OCI-LY3 (cell line): Measurements from ENCODE around the gene SULT1A1.

Experiments
- H2AFZ ChIP-seq: fragments of 200-600, 300-600 bp; shearing (Covaris generic); 2 replicates; pipeline ENCODE4 v1.6.0; 2014; ENCODE audit warnings: antibody characterized with exemption, low read depth, low read length
- H3K27ac ChIP-seq: fragments of 200-600, 300-600 bp; sonication (generic); 2 replicates; pipeline ENCODE4 v1.5.1; 2014; ENCODE audit warnings: mild to moderate bottlenecking, low read length, moderate library complexity, mixed read lengths
- H3K27me3 ChIP-seq: fragments of 200-600, 300-600 bp; sonication (generic); 2 replicates; pipeline ENCODE4 v1.6.1; 2014; ENCODE audit warnings: low read depth, low read length, mixed read lengths
- H3K36me3 ChIP-seq: fragments of 200-600, 300-600 bp; sonication (generic); replicated peaks from 2 replicates; pipeline ENCODE3; 2014; ENCODE audit warnings: low read depth, low read length, mixed read lengths
- H3K4me1 ChIP-seq: fragments of 300-600, 200-600 bp; sonication (generic); 2 replicates; pipeline ENCODE4 v1.6.1; 2014; ENCODE audit warnings: low read length, mixed read lengths
- H3K4me2 ChIP-seq: fragments of 200-600, 300-600 bp; sonication (generic); 2 replicates; pipeline ENCODE4 v1.6.1; 2014; ENCODE audit warnings: low read length, mixed read lengths
- H3K4me3 ChIP-seq: fragments of 300-600, 200-600 bp; sonication (generic); 2 replicates; pipeline ENCODE4 v1.5.1; 2014; ENCODE audit warnings: antibody characterized with exemption, mild to moderate bottlenecking, low read length, moderate library complexity
- H3K79me2 ChIP-seq: fragments of 300-600, 200-600 bp; shearing (Covaris generic); 2 replicates; pipeline ENCODE4 v1.6.1; 2014; ENCODE audit warnings: mild to moderate bottlenecking, low read length, mixed read lengths
- H3K9ac ChIP-seq: fragments of 300-600, 200-600 bp; shearing (Covaris generic); 2 replicates; pipeline ENCODE4 v1.6.0; 2014; ENCODE audit warnings: mild to moderate bottlenecking, low read length, moderate library complexity
- H3K9me3 ChIP-seq: fragments of 200-600, 300-600 bp; shearing (Covaris generic); 2 replicates; pipeline ENCODE4 v1.6.1; 2014; ENCODE audit warnings: low read length, mixed read lengths; ENCODE audit not compliant: insufficient read depth
- H4K20me1 ChIP-seq: fragments of 200-600, 300-600 bp; sonication (generic); 2 replicates; pipeline ENCODE4 v1.6.1; 2016; ENCODE audit warnings: low read length, mixed read lengths; ENCODE audit not compliant: insufficient read depth
- CTCF ChIP-seq: fragments of 200-600, 300-600 bp; sonication (generic); IDR thresholded peaks from 2 replicates; pipeline ENCODE4 v1.5.1; 2014; ENCODE audit warnings: antibody characterized with exemption, low read length, low read depth
- EZH2phosphoT487 ChIP-seq: fragments of 200-600 bp; shearing (Covaris generic); IDR thresholded peaks from 2 replicates; pipeline ENCODE4 v1.6.1; 2018; ENCODE audit warnings: antibody characterized with exemption, mixed run types, low read depth

SULT1A1 gene

GRCh38 chr16:28592979-28593553 lies 16.8 kb downstream of the SULT1A1 start:
- Histone ChIP-seq H3K4me2 (no peak overlapping the region), H3K9ac (no peak overlapping the region), H3K27me3 (no peaks in the 10 kb centered on the region), H2AFZ (no peak overlapping the region), H4K20me1 (no peaks in the 10 kb centered on the region), H3K4me3 (no peak overlapping the region), H3K27ac (no peak overlapping the region), H3K79me2 (no peaks in the 10 kb centered on the region), H3K9me3 (no peaks in the 10 kb centered on the region), H3K36me3 (peaks cover 3% of the 10 kb centered on the region), H3K4me1 (no peaks in the 10 kb centered on the region)
- TF ChIP-seq EZH2phosphoT487: no peak
- no peak for TF ChIP-seq CTCF

- TF ChIP-seq CTCF: no peak
- TF ChIP-seq EZH2phosphoT487: no peak
- H3K27me3 ChIP-seq: no peaks in the 10 kb centered on the region
- no peaks in the 10 kb centered on the region for H3K4me1 ChIP-seq
- no peaks in the 10 kb centered on the region for H3K9me3 ChIP-seq
- H3K9ac ChIP-seq: no peak overlapping the region
- peaks cover 3% of the 10 kb centered on the region for H3K36me3 ChIP-seq
- no peak overlapping the region for H3K27ac ChIP-seq
- no peak overlapping the region for H2AFZ ChIP-seq
- H3K79me2 ChIP-seq: no peaks in the 10 kb centered on the region
- H3K4me3 ChIP-seq: no peak overlapping the region
- no peaks in the 10 kb centered on the region for H4K20me1 ChIP-seq
- H3K4me2 ChIP-seq: no peak overlapping the region
Observed at GRCh38 chr16:28592511-28592910, 17.3 kb downstream of the SULT1A1 start.

GRCh38 chr16:28591355-28591754 lies 18.5 kb downstream of the SULT1A1 start:
- no peak for TF ChIP-seq EZH2phosphoT487
- no peak for TF ChIP-seq CTCF
- Histone ChIP-seq H3K27ac (no peak overlapping the region), H3K4me2 (no peak overlapping the region), H3K36me3 (peaks cover 6% of the 10 kb centered on the region), H3K4me1 (0 out of 2 replicates have a peak, but pooled peaks cover under 1% of the 10 kb centered on the region), H4K20me1 (no peaks in the 10 kb centered on the region), H3K9me3 (no peaks in the 10 kb centered on the region), H3K79me2 (no peaks in the 10 kb centered on the region), H3K4me3 (no peak overlapping the region), H2AFZ (no peak overlapping the region), H3K27me3 (no peaks in the 10 kb centered on the region), H3K9ac (no peak overlapping the region)

- H3K9me3 ChIP-seq: no peaks in the 10 kb centered on the region
- no peaks in the 10 kb centered on the region for H3K79me2 ChIP-seq
- H3K9ac ChIP-seq: no peak overlapping the region
- H3K36me3 ChIP-seq: peaks cover 8% of the 10 kb centered on the region
- H3K27ac ChIP-seq: no peak overlapping the region
- no peaks in the 10 kb centered on the region for H3K27me3 ChIP-seq
- no peak overlapping the region for H3K4me2 ChIP-seq
- TF ChIP-seq EZH2phosphoT487 (no peak), CTCF (no peak)
- H3K4me1 ChIP-seq: peaks cover 7% of the 10 kb centered on the region
- no peaks in the 10 kb centered on the region for H4K20me1 ChIP-seq
- H3K4me3 ChIP-seq: no peak overlapping the region
- H2AFZ ChIP-seq: no peak overlapping the region
Observed at GRCh38 chr16:28590384-28591340, 19.2 kb downstream of the SULT1A1 start.
